Smooth muscle cell (in vitro differentiated cells): ENCODE measurements around the gene GAS6. TPM values are rescaled to one million over a fixed set of nuclear protein-coding genes. Genes with fewer than 3 reads are reported as not detected.
"Not testable (repeated sequence)": the region's sequence is repeated elsewhere in the genome, so short reads cannot be mapped to it uniquely, and the experiment has no call there.

Experiments used
- DNase-seq: peaks from one replicate; lab custom pipeline; 2025; ENCODE audit not compliant: unreplicated experiment; lab: John Stamatoyannopoulos, UW
- H2AFZ ChIP-seq: fragments of 200-600 bp; sonication (generic); 2 replicates; pipeline ENCODE4 v1.6.0; 2016; ENCODE audit warnings: antibody characterized with exemption, low read depth, mild to moderate bottlenecking
- H3F3A ChIP-seq: fragments of 200-600 bp; sonication (generic); 2 replicates; pipeline ENCODE4 v1.6.0; 2017; ENCODE audit warnings: antibody characterized with exemption, low read depth
- H3K27ac ChIP-seq: fragments of 200-600 bp; sonication (generic); 2 replicates; pipeline ENCODE4 v1.5.1; 2016; ENCODE audit warnings: low read depth, mild to moderate bottlenecking
- H3K27me3 ChIP-seq: fragments of 200-600 bp; sonication (generic); 2 replicates; pipeline ENCODE4 v1.6.1; 2016; ENCODE audit warnings: low read depth, mild to moderate bottlenecking
- H3K36me3 ChIP-seq: fragments of 200-600 bp; sonication (generic); 2 replicates; pipeline ENCODE4 v1.5.1; 2016; ENCODE audit warnings: low read depth
- H3K4me1 ChIP-seq: fragments of 200-600 bp; sonication (generic); 2 replicates; pipeline ENCODE4 v1.5.1; 2016; ENCODE audit warnings: low read depth
- H3K4me2 ChIP-seq: fragments of 200-600 bp; sonication (generic); 2 replicates; pipeline ENCODE4 v1.6.0; 2016; ENCODE audit warnings: mild to moderate bottlenecking
- H3K4me3 ChIP-seq: fragments of 200-600 bp; sonication (generic); 2 replicates; pipeline ENCODE4 v1.5.1; 2016; ENCODE audit warnings: mild to moderate bottlenecking
- H3K79me2 ChIP-seq: fragments of 200-600 bp; sonication (generic); 2 replicates; pipeline ENCODE4 v1.6.0; 2016; ENCODE audit warnings: low read depth, mild to moderate bottlenecking
- H3K9ac ChIP-seq: fragments of 200-600 bp; sonication (generic); 2 replicates; pipeline ENCODE4 v1.6.0; 2016; ENCODE audit warnings: low read depth
- H3K9me3 ChIP-seq: fragments of 200-600 bp; sonication (generic); replicated peaks from 2 replicates; pipeline ENCODE4 v1.5.1; 2016; ENCODE audit warnings: low read depth
- H4K20me1 ChIP-seq: fragments of 200-600 bp; sonication (generic); 2 replicates; pipeline ENCODE4 v1.6.0; 2016; ENCODE audit warnings: low read depth
- WGBS: methylation state at CpG from one replicate; pipeline ENCODE4 v1.1.7; 2016; ENCODE audit warnings: low lambda C conversion rate; 5-methylcytosine and 5-hydroxymethylcytosine counted together
- polyA plus RNA-seq: library from polyadenylated mRNA; unstranded; fragments of >200 nt; fragmentation: Nextera tagmentation; extraction: Ambion mirVana; gene quantifications from 2 replicates; pipeline ENCODE4 v1.2.1, GENCODE V29; 2016
- total RNA-seq: library from RNA; depleted of rRNA; stranded (reverse); fragments of >200 nt; gene quantifications from 2 replicates; pipeline ENCODE4 v1.2.3, GENCODE V29; 2014
- TF ChIP-seq, protein P1 (sequence below): fragments of 200-600 bp; sonication (generic); IDR thresholded peaks from 2 replicates; pipeline ENCODE4 v1.5.1; 2017; ENCODE audit warnings: borderline replicate concordance, mild to moderate bottlenecking, antibody characterized with exemption; ENCODE audit not compliant: insufficient read depth, poor library complexity, severe bottlenecking

GAS6 gene
- total and polyA plus RNA-seq, 2 experiments from 2014 or later = 21.7 to 45.2 TPM

DNA sequence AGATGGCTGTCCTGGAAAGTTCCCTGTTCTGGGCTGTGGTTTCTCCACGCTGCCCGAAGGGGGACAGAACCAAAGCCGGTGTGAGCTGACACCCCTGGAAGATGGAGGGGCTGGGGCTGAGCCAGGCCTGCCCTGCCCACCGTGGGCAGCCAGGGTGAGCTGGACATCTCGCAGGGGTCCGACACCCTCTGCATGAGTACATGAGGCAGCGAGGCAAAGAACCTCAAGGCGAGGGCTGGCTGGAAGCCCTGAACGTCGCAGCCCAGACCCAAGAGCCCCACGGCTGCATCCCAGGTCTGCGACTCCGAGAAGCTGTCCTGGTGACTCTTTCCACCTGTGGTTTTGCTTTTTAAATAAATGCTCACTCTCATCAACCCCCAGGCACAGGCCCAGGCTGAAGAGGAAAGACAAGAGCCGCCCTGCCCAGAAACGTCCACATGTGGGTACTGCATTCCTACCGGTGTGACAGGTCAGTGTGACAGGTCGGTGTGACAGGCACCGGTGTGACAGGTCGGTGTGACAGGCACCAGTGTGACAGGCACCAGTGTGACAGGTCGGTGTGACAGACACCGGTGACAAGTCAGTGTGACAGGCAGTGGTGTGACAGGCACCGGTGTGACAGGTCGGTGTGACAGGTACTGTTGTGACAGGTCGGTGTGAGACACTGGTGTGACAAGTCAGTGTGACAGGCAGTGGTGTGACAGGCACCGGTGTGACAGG lies 30.6 kb downstream of the GAS6 start:
- H4K20me1 ChIP-seq = no peaks in the 10 kb centered on the region
- H3K36me3 ChIP-seq = no peaks in the 10 kb centered on the region
- no peak overlapping the region for H3K4me3 ChIP-seq
- no peak overlapping the region for H3K4me2 ChIP-seq
- H3K27me3 ChIP-seq = no peaks in the 10 kb centered on the region
- H3K79me2 ChIP-seq = no peaks in the 10 kb centered on the region
- WGBS = 94% methylated on average over 25 of the region's 25 CpGs
- TF ChIP-seq, protein P1, sequence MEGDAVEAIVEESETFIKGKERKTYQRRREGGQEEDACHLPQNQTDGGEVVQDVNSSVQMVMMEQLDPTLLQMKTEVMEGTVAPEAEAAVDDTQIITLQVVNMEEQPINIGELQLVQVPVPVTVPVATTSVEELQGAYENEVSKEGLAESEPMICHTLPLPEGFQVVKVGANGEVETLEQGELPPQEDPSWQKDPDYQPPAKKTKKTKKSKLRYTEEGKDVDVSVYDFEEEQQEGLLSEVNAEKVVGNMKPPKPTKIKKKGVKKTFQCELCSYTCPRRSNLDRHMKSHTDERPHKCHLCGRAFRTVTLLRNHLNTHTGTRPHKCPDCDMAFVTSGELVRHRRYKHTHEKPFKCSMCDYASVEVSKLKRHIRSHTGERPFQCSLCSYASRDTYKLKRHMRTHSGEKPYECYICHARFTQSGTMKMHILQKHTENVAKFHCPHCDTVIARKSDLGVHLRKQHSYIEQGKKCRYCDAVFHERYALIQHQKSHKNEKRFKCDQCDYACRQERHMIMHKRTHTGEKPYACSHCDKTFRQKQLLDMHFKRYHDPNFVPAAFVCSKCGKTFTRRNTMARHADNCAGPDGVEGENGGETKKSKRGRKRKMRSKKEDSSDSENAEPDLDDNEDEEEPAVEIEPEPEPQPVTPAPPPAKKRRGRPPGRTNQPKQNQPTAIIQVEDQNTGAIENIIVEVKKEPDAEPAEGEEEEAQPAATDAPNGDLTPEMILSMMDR = no peak
- H3F3A ChIP-seq = no peaks in the 10 kb centered on the region
- DNase-seq = no peak
- H2AFZ ChIP-seq = no peak overlapping the region
- no peaks in the 10 kb centered on the region for H3K9me3 ChIP-seq
- H3K27ac ChIP-seq = no peak overlapping the region
- H3K9ac ChIP-seq = no peak overlapping the region
- peaks cover 12% of the 10 kb centered on the region for H3K4me1 ChIP-seq

DNA sequence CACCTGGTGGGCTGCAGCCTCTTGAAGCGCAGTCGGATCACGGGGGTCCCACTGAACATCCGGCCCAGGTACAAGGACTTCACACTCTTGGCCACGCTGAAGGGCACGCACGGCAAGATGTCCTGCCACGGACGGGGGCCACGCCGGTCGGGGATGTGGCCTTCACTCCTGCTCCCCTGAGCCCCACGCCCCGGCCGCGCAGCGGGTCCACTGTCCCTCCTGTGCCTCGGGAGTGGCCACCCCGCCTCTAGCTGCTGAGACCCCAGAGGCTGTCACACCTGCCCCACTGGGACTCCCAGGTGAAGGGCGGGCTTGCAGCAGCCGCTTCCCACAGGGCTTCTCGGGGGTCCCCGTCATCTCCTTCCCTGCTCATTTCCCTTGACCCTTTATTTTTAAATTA lies 31.2 kb downstream of the GAS6 start:
- Histone ChIP-seq H3K36me3 (no peaks in the 10 kb centered on the region), H2AFZ (no peak overlapping the region), H3K27me3 (no peaks in the 10 kb centered on the region), H3K4me2 (no peak overlapping the region), H3K27ac (no peak overlapping the region), H4K20me1 (no peaks in the 10 kb centered on the region), H3K4me3 (no peak overlapping the region), H3K4me1 (peaks cover 6% of the 10 kb centered on the region), H3K9me3 (no peaks in the 10 kb centered on the region), H3K9ac (no peak overlapping the region), H3F3A (no peaks in the 10 kb centered on the region), H3K79me2 (no peaks in the 10 kb centered on the region)
- TF ChIP-seq, protein P1 = no peak
- no peak for DNase-seq
- WGBS = 97% methylated on average over 15 of the region's 23 CpGs

DNA sequence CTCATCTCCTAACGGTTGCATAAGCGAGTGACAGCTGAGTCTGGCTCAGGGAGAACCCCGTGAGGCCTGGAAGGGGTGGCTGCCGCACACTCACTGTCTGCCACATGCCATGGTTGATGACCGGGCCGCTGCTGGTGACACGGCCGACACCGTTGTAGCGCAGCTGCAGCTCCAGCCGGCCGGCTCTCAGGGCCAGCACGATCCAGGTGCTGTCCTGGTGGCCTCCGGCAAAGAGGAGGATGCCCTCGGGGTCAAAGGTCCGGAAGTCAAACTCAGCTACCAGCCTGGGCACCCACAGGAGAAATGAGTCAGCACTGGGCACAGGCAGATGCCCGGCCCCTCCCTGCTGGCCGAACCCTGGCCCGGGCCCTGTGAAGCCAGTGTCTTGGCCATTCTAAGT lies 31.7 kb downstream of the GAS6 start:
- Histone ChIP-seq H2AFZ (no peak overlapping the region), H3K9ac (no peak overlapping the region), H3K36me3 (no peaks in the 10 kb centered on the region), H3K4me3 (no peak overlapping the region), H3K4me2 (no peak overlapping the region), H3K4me1 (peaks cover 2% of the 10 kb centered on the region), H3K27me3 (no peaks in the 10 kb centered on the region), H4K20me1 (no peaks in the 10 kb centered on the region), H3K27ac (no peak overlapping the region), H3K9me3 (no peaks in the 10 kb centered on the region), H3K79me2 (no peaks in the 10 kb centered on the region), H3F3A (no peaks in the 10 kb centered on the region)
- 94% methylated on average over 19 of the region's 19 CpGs for WGBS
- TF ChIP-seq, protein P1 = no peak
- DNase-seq = no peak

DNA sequence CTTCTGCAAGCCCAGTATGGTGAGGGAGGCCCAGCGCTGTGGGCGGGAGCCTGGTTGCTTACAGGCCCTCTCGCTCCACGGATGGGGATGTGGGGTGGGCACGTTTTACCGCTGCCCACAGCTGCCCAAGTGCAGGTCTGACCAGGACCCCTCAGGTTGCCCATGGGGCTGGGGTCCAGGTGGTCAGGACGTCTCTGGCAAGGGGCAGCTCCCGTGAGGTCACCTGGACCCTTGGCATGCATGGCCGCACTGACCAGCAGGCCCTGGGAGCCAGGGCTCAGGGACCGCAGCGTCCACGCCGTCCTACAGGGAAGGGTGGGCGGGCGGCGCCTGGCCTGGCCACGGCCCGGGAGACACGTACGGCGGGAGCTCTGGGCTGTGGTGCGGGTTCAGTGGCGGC lies 32.8 kb downstream of the GAS6 start:
- Histone ChIP-seq H2AFZ (no peak overlapping the region), H3K9ac (no peak overlapping the region), H3K9me3 (no peaks in the 10 kb centered on the region), H3K79me2 (no peaks in the 10 kb centered on the region), H3K4me2 (no peak overlapping the region), H3K4me3 (no peak overlapping the region), H3K4me1 (no peaks in the 10 kb centered on the region), H3K36me3 (no peaks in the 10 kb centered on the region), H3K27me3 (no peaks in the 10 kb centered on the region), H3F3A (no peaks in the 10 kb centered on the region), H3K27ac (no peak overlapping the region), H4K20me1 (no peaks in the 10 kb centered on the region)
- 97% methylated on average over 23 of the region's 23 CpGs for WGBS
- no peak for DNase-seq
- TF ChIP-seq, protein P1 = no peak

DNA sequence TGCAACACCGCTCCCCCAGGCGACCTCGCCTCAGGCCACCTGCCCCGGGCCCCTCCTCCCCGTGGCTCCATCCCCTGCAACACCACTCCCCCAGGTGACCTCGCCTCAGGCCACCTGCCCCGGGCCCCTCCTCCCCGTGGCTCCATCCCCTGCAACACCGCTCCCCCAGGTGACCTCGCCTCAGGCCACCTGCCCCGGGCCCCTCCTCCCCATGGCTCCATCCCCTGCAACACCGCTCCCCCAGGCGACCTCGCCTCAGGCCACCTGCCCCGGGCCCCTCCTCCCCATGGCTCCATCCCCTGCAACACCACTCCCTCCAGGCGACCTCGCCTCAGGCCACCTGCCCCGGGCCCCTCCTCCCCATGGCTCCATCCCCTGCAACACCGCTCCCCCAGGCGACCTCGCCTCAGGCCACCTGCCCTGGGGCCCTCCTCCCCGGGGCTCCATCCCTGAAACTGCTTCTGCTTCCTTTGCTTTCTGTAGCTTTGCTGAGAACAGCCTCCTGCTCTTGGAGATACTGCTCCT lies 33.4 kb downstream of the GAS6 start:
- H3K9ac ChIP-seq, H4K20me1 ChIP-seq, H3K4me1 ChIP-seq, H3K36me3 ChIP-seq, H3K4me3 ChIP-seq, H3K27me3 ChIP-seq, DNase-seq, H3K79me2 ChIP-seq, H3K27ac ChIP-seq, H3K9me3 ChIP-seq, H3F3A ChIP-seq, H2AFZ ChIP-seq, H3K4me2 ChIP-seq: not testable (repeated sequence)
- WGBS = 87% methylated on average over 3 of the region's 22 CpGs
